ENCODE data around the gene ENTPD1.
A peak's percentile ranks its signal among the peaks of the same experiment; 100 is the strongest.
"Not testable (repeated sequence)": the region's sequence is repeated elsewhere in the genome, so short reads cannot be mapped to it uniquely, and the experiment has no call there.

The ENTPD1 gene

GRCh38 chr10:95756041-95756761 lies at the start of gene ENTPD1:
Gene ENTPD1, plus strand, starts transcription at chr10:95756163. Its CDS starts 77 bp downstream, at chr10:95756240.
- no peak for DNase-seq

GRCh38 chr10:95706573-95706972 lies 49.4 kb upstream of the ENTPD1 start:
- no peak for DNase-seq

- DNase-seq, result no peak
Measured at GRCh38 chr10:95706990-95707389, 49.0 kb upstream of the ENTPD1 start.

- DNase-seq, result no peak
Measured at GRCh38 chr10:95711492-95711891, 44.5 kb upstream of the ENTPD1 start.

GRCh38 chr10:95716466-95716865 lies 39.5 kb upstream of the ENTPD1 start:
- no peak for DNase-seq

GRCh38 chr10:95716866-95717265 lies 39.1 kb upstream of the ENTPD1 start:
- DNase-seq, result no peak

GRCh38 chr10:95720745-95721144 lies 35.2 kb upstream of the ENTPD1 start:
- not testable (repeated sequence) for DNase-seq

GRCh38 chr10:95722496-95722895 lies 33.5 kb upstream of the ENTPD1 start:
- DNase-seq, result not testable (repeated sequence)

GRCh38 chr10:95728526-95728925 lies 27.4 kb upstream of the ENTPD1 start:
- DNase-seq, result no peak

GRCh38 chr10:95729323-95730055 lies 26.5 kb upstream of the ENTPD1 start:
- no peak for DNase-seq

GRCh38 chr10:95730233-95730632 lies 25.7 kb upstream of the ENTPD1 start:
- DNase-seq, result no peak

GRCh38 chr10:95732907-95733306 lies 23.1 kb upstream of the ENTPD1 start:
- DNase-seq, result not testable (repeated sequence)

GRCh38 chr10:95739056-95739455 lies 16.9 kb upstream of the ENTPD1 start:
- no peak for DNase-seq

- no peak for DNase-seq
Measured at GRCh38 chr10:95741807-95742467, 14.0 kb upstream of the ENTPD1 start.

- no peak for DNase-seq
Measured at GRCh38 chr10:95742485-95742884, 13.5 kb upstream of the ENTPD1 start.

- DNase-seq, result no peak
Measured at GRCh38 chr10:95742962-95743535, 12.9 kb upstream of the ENTPD1 start.

- no peak for DNase-seq
Measured at GRCh38 chr10:95745501-95745900, 10.5 kb upstream of the ENTPD1 start.

GRCh38 chr10:95748349-95748748 lies 7.6 kb upstream of the ENTPD1 start:
- DNase-seq, result no peak

GRCh38 chr10:95755511-95756004 lies 405 bp upstream of the ENTPD1 start:
- DNase-seq, result no peak

- DNase-seq, result peak; percentile 11
Measured at GRCh38 chr10:95756809-95757684, 1.1 kb downstream of the ENTPD1 start.

GRCh38 chr10:95758351-95759025 lies 2.5 kb downstream of the ENTPD1 start:
- no peak for DNase-seq

Measured in NCI-H1694 treated with DMSO at 0.1 percent for 48 hours (cell line).